ENCODE results near the gene LRRFIP1. TPM values are rescaled to one million over a fixed set of nuclear protein-coding genes. Genes with fewer than 3 reads are reported as not detected.

LRRFIP1 gene
- polyA plus RNA-seq, 1 of the 3 experiments (the other 2 are of a cell fraction), result 47.3 TPM

GRCh38 chr2:237616373-237616733, 11.0 kb upstream of the LRRFIP1 start:
- 52% methylated on average over 3 of the region's 3 CpGs for WGBS (ENCODE audit: low lambda C conversion rate)
- Histone ChIP-seq H3F3A (replicated peaks; ENCODE audit: insufficient read depth) (peaks cover 40% of the 10 kb centered on the region), H3K4me3 (ENCODE audit: low read depth in 2 of 2, low read length in 1 of 2) (no peak overlapping the region), H3K9me2 (no peaks in the 10 kb centered on the region), H3K79me2 (ENCODE audit: insufficient read depth) (no peaks in the 10 kb centered on the region), H3K9me3 (no peaks in the 10 kb centered on the region), H3K9ac (peak overlapping the region; percentile 63; the same call in 1 of the 2 replicates), H4K20me1 (ENCODE audit: insufficient read depth) (no peaks in the 10 kb centered on the region), H3K27ac (ENCODE audit: low read depth in 2 of 2, low read length in 1 of 2) (peak overlapping the region; percentile 84 to 96), H3K36me3 (replicated peaks in 1 of 2; ENCODE audit: control insufficient read depth in 1 of 2, insufficient read depth in 2 of 2, low read length in 1 of 2) (no peaks in the 10 kb centered on the region), H2AFZ (ENCODE audit: low read depth) (peak overlapping the region; percentile 19; the same call in 1 of the 2 replicates), H3K4me1 (ENCODE audit: control insufficient read depth in 1 of 2, insufficient read depth in 2 of 2, low read depth in 1 of 2, low read length in 1 of 2) (peaks cover 20 to 41% of the 10 kb centered on the region in 2 experiments), H3K4me2 (peak overlapping the region; percentile 59), H3K27me3 (ENCODE audit: insufficient read depth) (no peaks in the 10 kb centered on the region)
- ChIA-PET CTCF (interaction anchor here (0.9 to 1.2 kb wide), 3 partner anchors 14 to 242 kb away, joined by 3 read pairs; no protein-coding TSS in a partner anchor), POLR2A (no interaction called here)
- no peak for DNase-seq
- TF ChIP-seq RXRA (IDR thresholded peaks at IDR 0.05; ENCODE audit: borderline replicate concordance, low read depth) (no peak), PBX3 (IDR thresholded peaks at IDR 0.05) (no peak), POLR2AphosphoS5 (IDR thresholded peaks at IDR 0.05; ENCODE audit: low read depth, low read length) (no peak), TEAD4 (IDR thresholded peaks at IDR 0.05; ENCODE audit: borderline replicate concordance, insufficient read depth) (no peak), FOXM1 (IDR thresholded peaks at IDR 0.05; ENCODE audit: low read depth) (no peak), MEF2A (IDR thresholded peaks at IDR 0.05; ENCODE audit: borderline replicate concordance, low read depth) (no peak), SMC3 (IDR thresholded peaks at IDR 0.05; ENCODE audit: low read depth, low read length) (no peak)
- TF ChIP-seq, protein P1, sequence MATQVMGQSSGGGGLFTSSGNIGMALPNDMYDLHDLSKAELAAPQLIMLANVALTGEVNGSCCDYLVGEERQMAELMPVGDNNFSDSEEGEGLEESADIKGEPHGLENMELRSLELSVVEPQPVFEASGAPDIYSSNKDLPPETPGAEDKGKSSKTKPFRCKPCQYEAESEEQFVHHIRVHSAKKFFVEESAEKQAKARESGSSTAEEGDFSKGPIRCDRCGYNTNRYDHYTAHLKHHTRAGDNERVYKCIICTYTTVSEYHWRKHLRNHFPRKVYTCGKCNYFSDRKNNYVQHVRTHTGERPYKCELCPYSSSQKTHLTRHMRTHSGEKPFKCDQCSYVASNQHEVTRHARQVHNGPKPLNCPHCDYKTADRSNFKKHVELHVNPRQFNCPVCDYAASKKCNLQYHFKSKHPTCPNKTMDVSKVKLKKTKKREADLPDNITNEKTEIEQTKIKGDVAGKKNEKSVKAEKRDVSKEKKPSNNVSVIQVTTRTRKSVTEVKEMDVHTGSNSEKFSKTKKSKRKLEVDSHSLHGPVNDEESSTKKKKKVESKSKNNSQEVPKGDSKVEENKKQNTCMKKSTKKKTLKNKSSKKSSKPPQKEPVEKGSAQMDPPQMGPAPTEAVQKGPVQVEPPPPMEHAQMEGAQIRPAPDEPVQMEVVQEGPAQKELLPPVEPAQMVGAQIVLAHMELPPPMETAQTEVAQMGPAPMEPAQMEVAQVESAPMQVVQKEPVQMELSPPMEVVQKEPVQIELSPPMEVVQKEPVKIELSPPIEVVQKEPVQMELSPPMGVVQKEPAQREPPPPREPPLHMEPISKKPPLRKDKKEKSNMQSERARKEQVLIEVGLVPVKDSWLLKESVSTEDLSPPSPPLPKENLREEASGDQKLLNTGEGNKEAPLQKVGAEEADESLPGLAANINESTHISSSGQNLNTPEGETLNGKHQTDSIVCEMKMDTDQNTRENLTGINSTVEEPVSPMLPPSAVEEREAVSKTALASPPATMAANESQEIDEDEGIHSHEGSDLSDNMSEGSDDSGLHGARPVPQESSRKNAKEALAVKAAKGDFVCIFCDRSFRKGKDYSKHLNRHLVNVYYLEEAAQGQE (IDR thresholded peaks at IDR 0.05; ENCODE audit: low read depth, low read length), result no peak

DNA sequence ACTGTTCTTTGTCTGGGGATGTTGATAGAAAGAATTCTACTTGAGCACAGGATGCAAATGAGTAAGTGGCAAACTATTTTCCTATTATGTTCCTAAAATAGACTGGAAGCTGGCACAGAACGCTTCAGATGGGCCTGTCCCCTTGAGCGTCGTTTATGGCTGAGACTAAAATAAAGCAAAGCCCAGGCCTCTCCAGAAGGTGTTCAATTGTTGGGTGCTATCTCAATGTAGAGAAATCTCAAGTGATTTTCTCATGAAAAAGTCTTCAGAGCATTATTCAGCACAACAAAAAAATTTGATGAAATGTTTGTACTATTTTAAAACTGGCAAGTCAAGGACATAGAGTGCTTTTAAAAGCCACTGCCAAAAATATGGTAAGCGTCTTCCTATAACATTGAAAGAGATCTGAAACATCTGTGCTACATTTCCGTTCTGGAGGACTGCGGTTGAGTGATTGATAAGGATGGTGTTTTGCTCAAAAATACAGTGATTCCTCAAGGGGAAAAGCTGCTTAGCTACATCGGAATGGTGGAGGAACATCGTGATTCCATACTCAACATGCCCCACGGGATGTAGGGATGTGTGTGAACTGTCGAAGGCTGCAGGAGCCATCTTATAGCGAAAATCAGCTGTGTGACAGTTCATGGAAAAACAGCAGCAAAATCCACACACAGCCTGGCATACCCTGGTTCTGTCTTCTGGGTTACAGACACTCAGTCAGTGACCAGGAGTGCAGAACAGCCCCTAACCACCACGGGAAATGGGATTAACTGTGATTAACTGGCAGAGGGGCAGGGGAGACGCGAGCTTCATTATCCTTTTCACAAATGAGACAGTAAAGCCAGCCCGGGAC, 10.4 kb upstream of the LRRFIP1 start:
- no peak for DNase-seq
- Histone ChIP-seq H3K9me3 (no peaks in the 10 kb centered on the region), H3K4me3 (ENCODE audit: low read depth in 2 of 2, low read length in 1 of 2) (no peak overlapping the region), H3F3A (replicated peaks; ENCODE audit: insufficient read depth) (peaks cover 40% of the 10 kb centered on the region), H3K9me2 (no peaks in the 10 kb centered on the region), H2AFZ (ENCODE audit: low read depth) (peak overlapping the region; percentile 25), H3K79me2 (ENCODE audit: insufficient read depth) (no peaks in the 10 kb centered on the region), H3K4me1 (ENCODE audit: control insufficient read depth in 1 of 2, insufficient read depth in 2 of 2, low read depth in 1 of 2, low read length in 1 of 2) (peaks cover 20 to 41% of the 10 kb centered on the region in 2 experiments), H4K20me1 (ENCODE audit: insufficient read depth) (no peaks in the 10 kb centered on the region), H3K27me3 (ENCODE audit: insufficient read depth) (no peaks in the 10 kb centered on the region), H3K9ac (peak overlapping the region; percentile 63; the same call in 1 of the 2 replicates), H3K4me2 (peak overlapping the region; percentile 59), H3K27ac (ENCODE audit: low read depth in 2 of 2, low read length in 1 of 2) (peak overlapping the region; percentile 84 to 96), H3K36me3 (replicated peaks in 1 of 2; ENCODE audit: control insufficient read depth in 1 of 2, insufficient read depth in 2 of 2, low read length in 1 of 2) (no peaks in the 10 kb centered on the region)
- CTCF ChIA-PET, result interaction anchor here (1.1 to 1.2 kb wide), 2 partner anchors 14 to 128 kb away, joined by 3 read pairs; no protein-coding TSS in a partner anchor
- POLR2A ChIA-PET, result no interaction called here
- 36% methylated on average over 15 of the region's 15 CpGs for WGBS (ENCODE audit: low lambda C conversion rate)
- TF ChIP-seq RAD21 (IDR thresholded peaks at IDR 0.05; ENCODE audit: low read length), result no peak
- no peak for TF ChIP-seq FOXJ3 (CRISPR knock-in tag; IDR thresholded peaks at IDR 0.05)
- no peak for TF ChIP-seq TAF1 (IDR thresholded peaks at IDR 0.05; ENCODE audit: borderline replicate concordance, low read depth, low read length)
- TF ChIP-seq YY1 (IDR thresholded peaks at IDR 0.05; ENCODE audit: low read depth), result peak; percentile 23; the same call in 1 of the 2 replicates
- TF ChIP-seq EP300 (IDR thresholded peaks at IDR 0.05; ENCODE audit: borderline replicate concordance in 1 of 2, low read depth in 1 of 2, low read length in 1 of 2), result peak; percentile 22 to 63; a peak in 3 of 4 replicates
- TF ChIP-seq RXRA (IDR thresholded peaks at IDR 0.05; ENCODE audit: borderline replicate concordance, low read depth), result peak; percentile 58; the same call in 1 of the 2 replicates
- TF ChIP-seq CTCF (IDR thresholded peaks at IDR 0.05), result no peak
- TF ChIP-seq RCOR1 (IDR thresholded peaks at IDR 0.05; ENCODE audit: low read length), result no peak
- no peak for TF ChIP-seq ZBTB33 (IDR thresholded peaks at IDR 0.05; ENCODE audit: borderline replicate concordance, low read depth)

All from SK-N-SH (cell line).